SK-N-SH treated with all-trans-retinoic acid at 6 μM for 48 hours (cell line): ENCODE data around the gene DCBLD2.

Experiments
- PPARA ChIP-seq: fragments of 250-450 bp; sonication (Bioruptor Pico); IDR thresholded peaks from 2 replicates; pipeline ENCODE4 v1.5.0; 2020; ENCODE audit warnings: mild to moderate bottlenecking, borderline replicate concordance
- RARB ChIP-seq: fragments of 250-450 bp; sonication (Bioruptor Pico); IDR thresholded peaks from 2 replicates; pipeline ENCODE4 v1.8.0; 2021; ENCODE audit warnings: mild to moderate bottlenecking, moderate library complexity
- ZC3H10 ChIP-seq: fragments of 250-450 bp; sonication (Bioruptor Pico); IDR thresholded peaks from 2 replicates; pipeline ENCODE4 v1.5.1; 2021; ENCODE audit warnings: mild to moderate bottlenecking, moderate library complexity
- ZFP3 ChIP-seq: fragments of 250-450 bp; sonication (Bioruptor Pico); IDR thresholded peaks from 2 replicates; pipeline ENCODE4 v1.5.0; 2020; ENCODE audit warnings: mild to moderate bottlenecking, moderate library complexity
- ZNF70 ChIP-seq: fragments of 450-650 bp; formaldehyde crosslinking; IDR thresholded peaks from 2 replicates; pipeline ENCODE4 v1.5.0; 2020; ENCODE audit warnings: mild to moderate bottlenecking, moderate library complexity
- TF ChIP-seq, protein P1 (sequence below): fragments of 250-450 bp; sonication (Bioruptor Pico); IDR thresholded peaks from 2 replicates; pipeline ENCODE4 v1.8.0; 2020; ENCODE audit warnings: mild to moderate bottlenecking, moderate library complexity, borderline replicate concordance
- TF ChIP-seq, protein P2 (sequence below): fragments of 250-450 bp; sonication (Bioruptor Pico); IDR thresholded peaks from 2 replicates; pipeline ENCODE4 v1.8.0; 2021; ENCODE audit warnings: low read depth, mild to moderate bottlenecking, moderate library complexity, borderline replicate concordance

DNA sequence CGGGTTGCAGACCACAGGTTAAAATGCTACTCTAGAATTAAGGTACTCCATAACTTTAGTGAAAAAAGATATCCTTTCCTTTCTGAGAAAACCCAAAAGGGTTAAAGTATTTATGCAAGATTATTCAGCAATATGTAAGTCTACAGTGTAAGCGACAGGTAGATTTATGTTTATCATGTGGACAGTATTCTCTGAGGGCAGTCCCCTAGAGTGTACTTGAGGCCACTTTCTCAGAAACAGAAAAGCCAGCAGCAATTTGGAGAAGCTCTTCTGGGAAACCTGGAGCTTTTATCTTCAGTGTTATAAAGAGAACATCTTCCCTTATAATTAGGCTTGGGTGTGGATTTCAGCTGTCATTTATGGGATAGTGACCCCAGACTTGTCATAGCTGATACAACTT, 129.5 kb downstream of the DCBLD2 start:
- TF ChIP-seq ZFP3 (CRISPR knock-in tag) (no peak), RARB (CRISPR knock-in tag) (no peak), PPARA (CRISPR knock-in tag) (no peak), ZNF70 (CRISPR knock-in tag) (no peak), ZC3H10 (CRISPR knock-in tag) (no peak)
- TF ChIP-seq, protein P1, sequence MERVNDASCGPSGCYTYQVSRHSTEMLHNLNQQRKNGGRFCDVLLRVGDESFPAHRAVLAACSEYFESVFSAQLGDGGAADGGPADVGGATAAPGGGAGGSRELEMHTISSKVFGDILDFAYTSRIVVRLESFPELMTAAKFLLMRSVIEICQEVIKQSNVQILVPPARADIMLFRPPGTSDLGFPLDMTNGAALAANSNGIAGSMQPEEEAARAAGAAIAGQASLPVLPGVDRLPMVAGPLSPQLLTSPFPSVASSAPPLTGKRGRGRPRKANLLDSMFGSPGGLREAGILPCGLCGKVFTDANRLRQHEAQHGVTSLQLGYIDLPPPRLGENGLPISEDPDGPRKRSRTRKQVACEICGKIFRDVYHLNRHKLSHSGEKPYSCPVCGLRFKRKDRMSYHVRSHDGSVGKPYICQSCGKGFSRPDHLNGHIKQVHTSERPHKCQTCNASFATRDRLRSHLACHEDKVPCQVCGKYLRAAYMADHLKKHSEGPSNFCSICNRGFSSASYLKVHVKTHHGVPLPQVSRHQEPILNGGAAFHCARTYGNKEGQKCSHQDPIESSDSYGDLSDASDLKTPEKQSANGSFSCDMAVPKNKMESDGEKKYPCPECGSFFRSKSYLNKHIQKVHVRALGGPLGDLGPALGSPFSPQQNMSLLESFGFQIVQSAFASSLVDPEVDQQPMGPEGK (CRISPR knock-in tag), result no peak
- TF ChIP-seq, protein P2, sequence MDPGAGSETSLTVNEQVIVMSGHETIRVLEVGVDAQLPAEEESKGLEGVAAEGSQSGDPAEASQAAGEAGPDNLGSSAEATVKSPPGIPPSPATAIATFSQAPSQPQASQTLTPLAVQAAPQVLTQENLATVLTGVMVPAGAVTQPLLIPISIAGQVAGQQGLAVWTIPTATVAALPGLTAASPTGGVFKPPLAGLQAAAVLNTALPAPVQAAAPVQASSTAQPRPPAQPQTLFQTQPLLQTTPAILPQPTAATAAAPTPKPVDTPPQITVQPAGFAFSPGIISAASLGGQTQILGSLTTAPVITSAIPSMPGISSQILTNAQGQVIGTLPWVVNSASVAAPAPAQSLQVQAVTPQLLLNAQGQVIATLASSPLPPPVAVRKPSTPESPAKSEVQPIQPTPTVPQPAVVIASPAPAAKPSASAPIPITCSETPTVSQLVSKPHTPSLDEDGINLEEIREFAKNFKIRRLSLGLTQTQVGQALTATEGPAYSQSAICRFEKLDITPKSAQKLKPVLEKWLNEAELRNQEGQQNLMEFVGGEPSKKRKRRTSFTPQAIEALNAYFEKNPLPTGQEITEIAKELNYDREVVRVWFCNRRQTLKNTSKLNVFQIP (CRISPR knock-in tag), result no peak
